Fibroblast of the aortic adventitia (primary cell): ENCODE data around the gene CCDC187. TPM values are rescaled to one million over a fixed set of nuclear protein-coding genes. Genes with fewer than 3 reads are reported as not detected.

Source experiments
- DNase-seq: peaks from one replicate; pipeline ENCODE4 v3.0.0-alpha.2; 2010; ENCODE audit warnings: low read depth
- H3K4me3 ChIP-seq: 2 replicates; pipeline ENCODE4 v1.5.1; 2011; ENCODE audit warnings: low read depth, mild to moderate bottlenecking, control low read depth, low read length, moderate library complexity
- total RNA-seq: library from RNA; depleted of rRNA; stranded (reverse); fragments of >200 nt; gene quantifications from 2 replicates; pipeline ENCODE4 v1.2.3, GENCODE V29; 2012; ENCODE audit warnings: low replicate concordance
- TF ChIP-seq, protein P1 (sequence below): IDR thresholded peaks from 2 replicates; pipeline ENCODE4 v1.5.1; 2011; ENCODE audit warnings: mild to moderate bottlenecking, low read length, control low read depth, inconsistent platforms; ENCODE audit not compliant: insufficient read depth

Gene CCDC187
- total RNA-seq, 1 donor = under 0.01 TPM

DNA sequence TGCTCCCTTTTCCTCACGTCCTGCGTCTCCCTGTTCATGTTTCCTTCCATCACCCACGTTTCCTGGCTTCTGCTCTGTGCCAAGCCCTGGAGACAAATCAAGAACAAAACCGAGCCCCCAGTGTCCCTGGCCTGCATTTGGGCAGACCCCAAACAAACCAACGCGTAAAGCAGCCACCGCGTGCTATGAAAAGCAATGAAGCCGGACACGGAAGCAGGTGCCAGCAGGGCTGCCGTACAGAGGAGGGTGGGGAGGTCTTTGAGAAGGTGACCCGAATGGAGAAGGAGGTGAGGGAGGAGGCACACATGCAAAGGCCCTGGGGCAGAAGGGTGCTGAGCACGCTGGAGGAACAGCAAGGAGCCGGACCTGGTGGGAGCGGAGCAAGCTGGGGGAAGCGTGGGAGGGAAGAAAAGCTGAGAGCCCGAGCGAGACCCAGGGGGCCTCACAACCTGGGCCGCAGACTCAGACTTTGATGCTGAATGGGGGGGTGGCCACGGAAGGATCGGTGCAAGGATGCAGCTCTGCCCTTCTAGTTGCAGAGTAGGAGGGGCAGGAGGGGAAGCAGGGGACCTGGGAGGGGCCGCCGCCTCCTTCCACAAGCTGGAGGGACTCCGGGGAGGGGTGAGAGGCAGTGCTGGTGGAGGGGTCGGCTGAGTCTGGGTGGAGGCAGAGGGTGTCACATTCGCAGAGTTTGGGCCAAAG is 56.9 kb downstream of the CCDC187 start:
- DNase-seq = no peak
- no peak overlapping the region for H3K4me3 ChIP-seq
- TF ChIP-seq, protein P1, sequence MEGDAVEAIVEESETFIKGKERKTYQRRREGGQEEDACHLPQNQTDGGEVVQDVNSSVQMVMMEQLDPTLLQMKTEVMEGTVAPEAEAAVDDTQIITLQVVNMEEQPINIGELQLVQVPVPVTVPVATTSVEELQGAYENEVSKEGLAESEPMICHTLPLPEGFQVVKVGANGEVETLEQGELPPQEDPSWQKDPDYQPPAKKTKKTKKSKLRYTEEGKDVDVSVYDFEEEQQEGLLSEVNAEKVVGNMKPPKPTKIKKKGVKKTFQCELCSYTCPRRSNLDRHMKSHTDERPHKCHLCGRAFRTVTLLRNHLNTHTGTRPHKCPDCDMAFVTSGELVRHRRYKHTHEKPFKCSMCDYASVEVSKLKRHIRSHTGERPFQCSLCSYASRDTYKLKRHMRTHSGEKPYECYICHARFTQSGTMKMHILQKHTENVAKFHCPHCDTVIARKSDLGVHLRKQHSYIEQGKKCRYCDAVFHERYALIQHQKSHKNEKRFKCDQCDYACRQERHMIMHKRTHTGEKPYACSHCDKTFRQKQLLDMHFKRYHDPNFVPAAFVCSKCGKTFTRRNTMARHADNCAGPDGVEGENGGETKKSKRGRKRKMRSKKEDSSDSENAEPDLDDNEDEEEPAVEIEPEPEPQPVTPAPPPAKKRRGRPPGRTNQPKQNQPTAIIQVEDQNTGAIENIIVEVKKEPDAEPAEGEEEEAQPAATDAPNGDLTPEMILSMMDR = no peak

DNA sequence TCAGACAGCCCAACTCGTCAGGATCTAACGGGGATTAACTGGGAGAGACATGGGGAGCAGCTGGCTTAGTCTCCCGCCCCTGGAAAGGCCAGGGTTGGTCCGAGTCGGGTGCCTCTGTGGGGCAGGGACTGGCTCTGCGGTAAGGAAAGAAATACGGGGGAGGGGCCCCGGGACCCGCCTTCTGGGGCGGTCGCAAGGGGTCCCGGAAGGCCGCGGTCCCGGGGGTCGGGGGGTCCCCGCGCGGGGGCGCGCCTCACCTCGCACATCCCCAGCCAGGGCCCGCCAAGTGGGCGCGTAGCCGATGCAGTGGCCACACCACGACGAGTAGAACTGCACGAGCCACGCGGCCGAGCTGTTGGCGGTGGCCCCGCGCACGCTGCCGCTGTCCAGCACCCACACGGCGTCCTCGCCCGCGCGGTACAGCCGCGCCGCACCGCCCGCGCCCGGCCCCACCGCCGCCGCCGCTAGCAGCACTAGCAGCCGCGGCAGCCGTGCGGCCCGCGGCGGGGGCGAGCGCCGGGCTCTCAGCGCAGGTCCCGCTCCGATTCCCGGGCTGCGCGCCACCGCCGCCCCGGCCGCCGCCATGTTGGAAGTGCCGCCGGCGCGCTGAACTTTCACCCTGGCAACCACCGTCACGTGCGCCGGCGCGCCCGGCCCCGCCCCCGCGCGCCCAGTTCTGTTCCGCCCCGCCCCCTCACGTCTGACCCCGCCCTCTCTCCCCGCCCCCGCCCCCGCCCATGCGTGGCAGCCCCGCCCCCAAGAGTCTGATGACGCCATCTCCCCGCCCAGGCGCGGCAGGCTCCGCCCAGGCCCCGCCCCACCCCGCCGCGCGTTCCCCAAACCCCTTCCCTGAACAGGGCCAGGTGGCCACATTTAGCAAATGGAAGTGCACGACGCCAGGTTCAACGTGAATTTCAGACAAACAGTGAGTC is 58.4 kb downstream of the CCDC187 start, which contains the start of gene QSOX2:
TSS of gene QSOX2 (minus strand) at position 594 of the 932 bp plus-strand sequence. CDS start at position 585, 9 bp downstream.
- peak; percentile 76 for DNase-seq
- peak within 1 kb of the TSS; percentile 78 for H3K4me3 ChIP-seq
- TF ChIP-seq, protein P1 = no peak

DNA sequence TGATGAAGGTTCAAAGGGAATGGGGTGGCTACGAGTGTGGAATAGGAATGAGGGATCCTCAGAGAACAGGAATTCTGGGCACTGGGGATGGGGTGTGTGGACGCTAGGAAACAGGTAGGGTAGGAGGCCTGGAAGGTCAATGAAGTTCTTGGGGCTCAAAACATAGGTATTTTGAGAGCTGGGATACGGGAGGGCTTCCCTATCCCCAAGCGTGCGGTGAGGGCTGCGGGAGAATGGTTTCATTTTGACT is 59.0 kb downstream of the CCDC187 start:
- TF ChIP-seq, protein P1 = no peak
- peak overlapping the region; percentile 78 for H3K4me3 ChIP-seq

DNA sequence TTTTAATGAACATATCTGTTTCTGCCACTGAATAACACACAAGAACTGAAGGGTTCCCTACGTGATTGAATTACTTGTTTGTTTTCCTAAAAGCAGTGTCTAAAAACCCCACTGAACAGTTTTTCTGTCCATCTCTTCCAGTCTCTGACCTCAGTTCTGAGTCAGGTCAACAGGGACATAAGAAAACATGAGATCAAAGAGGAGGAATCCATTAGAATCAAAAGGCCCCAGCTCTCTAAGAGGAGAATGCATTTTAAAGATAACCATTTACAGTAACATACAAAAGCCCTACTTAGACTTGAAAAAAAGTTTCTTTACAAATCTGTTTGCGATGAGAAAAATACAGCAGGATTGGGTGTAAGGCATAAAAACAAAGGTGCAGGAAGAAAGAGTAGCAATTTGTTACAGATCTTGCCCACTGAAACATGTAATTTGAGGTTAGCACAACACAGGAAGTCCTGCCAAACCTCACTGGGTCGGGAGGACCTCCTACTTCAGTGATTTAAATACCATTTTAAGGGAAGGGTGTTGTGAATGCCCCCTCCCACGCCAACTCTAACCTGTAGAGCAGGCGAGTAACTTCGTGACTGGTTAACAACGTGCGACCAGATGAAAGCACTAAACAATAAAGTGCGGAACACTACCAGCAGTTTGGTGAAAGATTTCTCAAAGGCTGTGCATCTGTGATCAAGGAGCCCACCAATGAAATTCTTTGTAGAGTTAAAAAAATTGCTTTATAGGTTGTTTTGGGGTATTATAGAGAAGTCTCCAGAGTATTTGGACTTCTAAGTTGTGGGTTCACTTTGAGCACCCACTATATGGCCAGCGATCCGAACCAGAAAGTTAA is 59.5 kb downstream of the CCDC187 start:
- DNase-seq = no peak
- TF ChIP-seq, protein P1 = no peak
- H3K4me3 ChIP-seq = peak overlapping the region; percentile 78

More for the DNA sequence above, 59.0 kb downstream of the CCDC187 start:
- no peak for DNase-seq

DNA sequence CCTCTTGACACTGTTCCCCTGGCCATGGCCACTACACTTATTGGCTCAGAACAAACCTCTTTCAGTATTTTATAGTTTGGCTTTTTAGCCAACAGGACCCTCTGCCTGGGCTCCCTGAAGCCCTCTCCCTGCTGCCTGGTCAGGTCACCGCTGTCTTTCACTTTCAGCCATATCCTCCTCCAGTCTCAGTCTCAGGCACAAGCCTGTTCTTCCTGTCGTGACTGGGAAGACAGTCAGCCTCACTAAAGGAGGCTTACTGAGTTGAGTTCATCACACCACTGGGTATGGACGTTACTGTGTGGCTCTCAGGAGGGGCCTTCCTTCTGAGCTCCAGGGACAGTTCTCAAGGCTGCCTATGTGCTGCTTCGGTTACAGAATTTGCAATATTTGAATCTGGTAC is 60.3 kb downstream of the CCDC187 start:
- TF ChIP-seq, protein P1 = no peak
- H3K4me3 ChIP-seq = no peak overlapping the region
- no peak for DNase-seq

DNA sequence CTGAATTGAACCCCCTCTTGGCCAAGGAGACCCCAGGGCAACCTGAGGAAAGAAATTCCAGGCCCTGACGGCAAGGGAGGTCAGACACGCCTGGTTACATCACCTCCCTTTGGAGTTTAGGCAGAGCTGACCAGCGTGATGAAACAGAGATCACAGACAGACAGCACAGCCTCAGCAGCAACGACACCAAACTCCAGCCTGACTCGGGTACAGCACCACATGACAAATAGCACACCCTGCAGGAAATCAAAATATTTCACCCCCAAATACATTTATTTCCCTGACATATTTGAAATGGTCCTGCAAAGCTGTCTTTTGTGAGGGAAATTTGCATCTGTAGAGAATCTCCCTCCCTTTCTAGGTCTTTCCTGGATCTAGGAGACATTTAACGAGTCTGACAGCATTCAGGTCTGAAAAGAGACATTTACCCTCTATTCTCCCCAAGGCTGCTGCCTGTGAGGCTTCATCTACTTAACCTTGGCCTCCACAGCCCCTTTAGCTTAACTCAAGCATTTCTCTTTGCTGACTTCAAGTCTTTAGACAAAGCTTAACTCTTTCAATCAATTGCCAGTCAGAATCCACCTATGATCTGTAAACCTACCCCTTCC is 60.9 kb downstream of the CCDC187 start:
- TF ChIP-seq, protein P1 = no peak
- H3K4me3 ChIP-seq = no peak overlapping the region
- no peak for DNase-seq
